HG03097 (cell line): ENCODE measurements around the gene PAFAH1B2.
"Not testable (repeated sequence)": the region's sequence is repeated elsewhere in the genome, so short reads cannot be mapped to it uniquely, and the experiment has no call there.

Experiments
- ATAC-seq: cut with Tn5 transposase; IDR thresholded peaks from one replicate; pipeline ENCODE4 v1.9.1; 2021; ENCODE audit not compliant: unreplicated experiment, low FRiP score

The PAFAH1B2 gene

DNA sequence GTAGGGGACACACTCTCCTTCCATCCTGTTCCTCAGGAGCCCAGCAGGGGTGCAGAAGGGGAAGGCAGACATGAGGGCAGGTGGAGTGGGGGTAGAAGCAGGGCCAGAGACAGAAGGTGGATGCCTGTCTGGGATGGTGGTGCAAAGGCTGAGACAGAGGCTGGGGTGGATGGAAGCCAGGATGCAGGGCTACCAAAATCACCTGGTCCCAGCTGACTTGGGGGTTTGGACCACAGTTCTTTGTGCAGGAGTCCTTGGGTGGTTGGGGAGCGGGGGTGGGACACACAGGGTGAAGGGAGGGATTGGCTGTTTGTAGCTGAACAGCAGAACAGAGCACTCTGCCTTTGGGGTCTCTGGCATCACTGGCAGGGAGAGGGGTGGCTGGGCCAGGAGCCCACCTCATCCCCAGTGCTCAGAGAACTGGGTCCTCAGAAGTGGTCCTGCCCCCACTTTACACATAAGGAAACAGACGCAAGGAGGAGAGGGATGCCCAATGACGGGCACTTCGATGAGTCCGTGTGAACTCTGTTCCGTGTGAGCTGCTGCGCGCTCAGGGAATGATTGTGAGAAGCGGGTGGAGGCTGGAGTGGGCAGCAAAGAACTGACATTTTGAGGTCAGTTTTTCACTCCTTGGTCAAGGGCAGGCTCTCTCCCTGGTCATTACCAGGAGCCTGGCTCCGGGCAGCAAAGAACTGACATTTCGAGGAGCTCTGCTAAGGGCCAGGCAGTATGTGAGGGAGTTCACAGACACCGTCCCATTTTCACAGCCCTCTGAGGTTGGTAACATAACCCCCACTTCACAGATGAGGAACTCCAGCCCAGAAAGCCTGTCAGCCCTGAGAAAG is 56.9 kb downstream of the PAFAH1B2 start:
- ATAC-seq: no peak

DNA sequence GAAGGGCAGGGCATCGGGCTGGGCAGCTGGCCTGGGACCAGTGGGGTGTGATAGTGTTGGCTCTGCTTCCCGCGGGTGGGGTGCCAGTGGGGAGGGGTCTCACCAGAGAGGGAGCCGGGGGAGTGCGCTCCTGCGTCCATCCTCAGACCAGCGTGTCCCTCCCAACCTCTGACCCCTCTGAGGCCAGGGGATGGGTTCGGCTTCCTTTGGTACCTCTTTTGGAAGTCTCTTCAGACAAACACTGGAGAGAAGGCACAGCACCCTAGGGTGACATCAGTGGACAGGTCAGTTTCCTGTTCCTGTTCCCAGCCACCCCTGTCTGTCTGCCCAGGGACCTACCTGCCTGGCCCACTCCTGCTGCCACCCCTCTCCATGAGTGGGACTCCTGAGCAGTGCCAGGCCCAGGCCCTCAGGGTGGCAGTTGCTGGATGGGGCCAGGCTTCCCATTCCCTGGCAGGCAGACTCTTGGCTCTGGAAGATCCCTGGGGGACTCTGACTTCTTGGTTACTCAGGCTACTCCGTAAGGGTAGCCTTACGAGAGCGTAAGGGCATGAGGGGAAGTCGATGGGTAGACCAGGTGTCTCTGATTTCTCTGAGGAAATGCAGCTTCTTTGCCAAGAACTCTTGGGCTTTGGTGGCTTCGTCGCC is 57.7 kb downstream of the PAFAH1B2 start:
- no peak for ATAC-seq

DNA sequence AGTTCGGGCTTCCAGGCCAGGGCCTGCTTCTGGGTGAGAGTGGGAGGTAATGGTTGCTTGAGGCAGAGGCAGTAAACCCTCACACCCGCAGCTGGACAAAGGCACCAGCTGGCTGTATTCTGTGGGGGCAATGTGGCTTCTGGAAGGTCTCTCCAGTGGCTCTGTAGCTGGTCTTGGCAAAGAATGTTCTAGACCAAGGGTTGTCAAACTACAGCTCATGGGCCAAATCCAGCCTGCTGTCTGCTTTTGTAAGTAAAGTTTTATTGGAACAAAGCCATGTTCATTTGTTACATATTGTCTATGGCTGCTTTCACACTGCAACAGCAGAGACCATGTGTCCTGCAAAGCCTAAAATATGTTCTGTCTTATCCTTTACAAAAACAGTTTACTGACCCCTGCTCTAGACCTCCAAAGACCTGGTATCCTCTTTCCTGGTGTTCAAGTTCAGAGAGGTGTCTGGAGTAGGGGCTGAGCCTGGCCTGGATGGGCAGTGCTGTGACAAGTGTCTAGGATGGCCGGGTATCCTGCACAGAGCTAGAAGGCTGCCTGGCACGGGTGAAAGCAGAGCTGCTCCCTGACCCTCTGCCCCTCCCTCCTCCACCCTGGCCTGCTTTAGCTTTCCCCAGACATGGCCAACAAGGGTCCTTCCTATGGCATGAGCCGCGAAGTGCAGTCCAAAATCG is 58.4 kb downstream of the PAFAH1B2 start:
- no peak for ATAC-seq

DNA sequence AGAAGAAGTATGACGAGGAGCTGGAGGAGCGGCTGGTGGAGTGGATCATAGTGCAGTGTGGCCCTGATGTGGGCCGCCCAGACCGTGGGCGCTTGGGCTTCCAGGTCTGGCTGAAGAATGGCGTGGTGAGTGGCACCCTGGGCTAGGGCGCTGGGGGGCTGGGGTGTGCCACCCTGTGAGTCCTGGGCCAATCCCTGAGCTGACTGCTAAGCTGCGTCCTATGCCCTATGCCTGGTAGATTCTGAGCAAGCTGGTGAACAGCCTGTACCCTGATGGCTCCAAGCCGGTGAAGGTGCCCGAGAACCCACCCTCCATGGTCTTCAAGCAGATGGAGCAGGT is 59.0 kb downstream of the PAFAH1B2 start:
- ATAC-seq: no peak

DNA sequence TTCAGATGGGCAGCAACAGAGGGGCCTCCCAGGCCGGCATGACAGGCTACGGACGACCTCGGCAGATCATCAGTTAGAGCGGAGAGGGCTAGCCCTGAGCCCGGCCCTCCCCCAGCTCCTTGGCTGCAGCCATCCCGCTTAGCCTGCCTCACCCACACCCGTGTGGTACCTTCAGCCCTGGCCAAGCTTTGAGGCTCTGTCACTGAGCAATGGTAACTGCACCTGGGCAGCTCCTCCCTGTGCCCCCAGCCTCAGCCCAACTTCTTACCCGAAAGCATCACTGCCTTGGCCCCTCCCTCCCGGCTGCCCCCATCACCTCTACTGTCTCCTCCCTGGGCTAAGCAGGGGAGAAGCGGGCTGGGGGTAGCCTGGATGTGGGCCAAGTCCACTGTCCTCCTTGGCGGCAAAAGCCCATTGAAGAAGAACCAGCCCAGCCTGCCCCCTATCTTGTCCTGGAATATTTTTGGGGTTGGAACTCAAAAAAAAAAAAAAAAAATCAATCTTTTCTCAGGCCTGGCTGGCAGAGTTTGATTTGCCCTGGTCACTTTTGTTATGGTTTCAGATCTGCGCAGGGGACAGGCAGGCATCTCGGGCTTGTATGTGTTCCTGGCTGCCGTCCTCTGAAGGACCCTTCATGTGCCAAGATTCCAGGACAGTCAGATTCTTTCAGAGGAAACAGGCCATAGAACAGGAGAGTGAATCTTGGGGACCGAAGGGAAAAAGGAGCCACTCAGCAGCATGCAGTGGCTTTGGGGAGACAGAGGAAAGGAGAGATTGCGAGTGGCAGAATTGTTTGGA is 60.4 kb downstream of the PAFAH1B2 start:
- no peak for ATAC-seq

DNA sequence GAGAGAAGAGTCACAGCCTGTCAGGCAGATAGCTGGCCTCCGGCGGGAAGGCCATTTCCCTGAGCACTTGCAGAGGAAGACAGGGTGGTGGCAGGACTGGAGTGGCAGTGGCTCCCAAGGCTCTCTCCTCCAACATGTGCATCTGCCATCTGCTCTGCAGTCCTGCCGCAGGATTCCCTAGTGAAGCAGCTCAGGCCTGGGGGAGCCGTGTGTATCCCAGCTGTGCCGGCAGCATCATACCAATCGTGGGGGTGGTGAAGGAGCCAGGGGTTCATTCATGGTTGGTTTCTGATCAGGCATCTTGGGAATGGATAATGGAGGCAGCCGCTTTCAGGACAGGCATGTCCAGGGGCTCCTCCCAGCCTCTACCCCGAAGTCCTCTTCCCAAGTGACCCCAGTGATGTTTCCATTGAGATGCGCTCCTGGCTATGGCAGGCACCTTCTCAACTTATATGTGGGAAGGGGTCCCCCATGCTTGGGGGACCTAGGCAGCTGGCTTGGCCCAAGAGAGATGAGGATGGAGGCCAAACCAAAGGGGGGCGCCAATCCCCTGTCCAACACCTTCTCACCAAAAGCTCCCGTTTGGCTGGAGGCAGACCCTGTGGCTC is 61.2 kb downstream of the PAFAH1B2 start:
- no peak for ATAC-seq

DNA sequence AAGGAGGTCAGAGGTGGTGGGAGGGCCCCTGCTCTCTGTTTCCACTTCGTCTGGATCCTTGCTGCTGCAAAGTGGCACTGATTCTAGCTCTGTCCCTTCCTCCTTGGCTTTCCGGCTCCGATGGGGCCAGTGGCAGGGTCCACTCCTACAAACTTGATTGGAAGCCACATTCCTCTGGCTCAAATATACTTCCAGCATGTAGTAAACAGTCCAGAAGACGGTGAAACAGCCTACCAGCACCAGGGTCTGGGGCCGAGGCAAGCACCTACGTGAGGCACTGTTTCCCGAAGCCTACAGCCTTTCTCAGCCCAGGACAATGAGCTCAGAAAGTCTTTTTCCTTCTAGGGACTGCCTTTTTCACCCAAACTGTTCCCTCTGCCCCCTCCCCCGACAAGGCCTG is 62.0 kb downstream of the PAFAH1B2 start:
- not testable (repeated sequence) for ATAC-seq

DNA sequence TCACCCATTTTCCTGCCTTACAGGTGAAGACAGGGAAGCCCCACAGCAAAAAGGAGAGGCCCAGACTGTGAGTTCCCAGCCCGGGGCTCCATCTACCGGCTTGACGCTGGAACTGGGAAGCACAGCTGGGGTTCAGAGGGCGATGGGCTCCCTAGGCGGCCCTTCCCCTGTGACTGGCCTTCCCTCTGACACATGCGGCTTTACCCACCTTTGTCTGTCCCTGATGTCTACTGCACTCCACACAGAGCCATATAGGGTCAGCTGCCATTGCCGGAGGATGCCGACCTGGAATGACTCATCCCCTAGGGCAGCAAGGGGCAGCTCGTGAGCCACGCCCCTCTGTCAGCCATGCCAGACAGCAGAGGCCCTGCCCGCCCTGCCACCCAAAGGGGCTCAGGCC is 62.8 kb downstream of the PAFAH1B2 start:
- ATAC-seq: not testable (repeated sequence)

DNA sequence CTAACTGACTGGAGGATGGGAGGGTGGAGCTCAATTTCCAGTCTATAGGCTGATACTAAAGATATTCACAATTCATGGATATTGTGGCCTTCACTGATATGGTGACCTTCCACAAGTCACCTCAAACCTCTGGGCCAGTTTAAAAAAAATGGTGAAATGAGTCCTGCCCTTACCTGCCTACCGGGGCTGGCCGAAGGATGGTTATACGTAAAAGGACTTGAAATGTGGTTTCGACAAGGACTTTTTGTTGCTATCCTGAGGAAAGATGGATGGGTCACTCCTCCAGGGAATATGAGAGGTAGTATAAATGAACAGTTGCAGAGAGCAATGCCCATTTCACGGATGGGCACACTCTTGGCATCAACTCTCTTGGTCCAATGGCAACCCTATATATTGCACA is 63.4 kb downstream of the PAFAH1B2 start:
- ATAC-seq: not testable (repeated sequence)

DNA sequence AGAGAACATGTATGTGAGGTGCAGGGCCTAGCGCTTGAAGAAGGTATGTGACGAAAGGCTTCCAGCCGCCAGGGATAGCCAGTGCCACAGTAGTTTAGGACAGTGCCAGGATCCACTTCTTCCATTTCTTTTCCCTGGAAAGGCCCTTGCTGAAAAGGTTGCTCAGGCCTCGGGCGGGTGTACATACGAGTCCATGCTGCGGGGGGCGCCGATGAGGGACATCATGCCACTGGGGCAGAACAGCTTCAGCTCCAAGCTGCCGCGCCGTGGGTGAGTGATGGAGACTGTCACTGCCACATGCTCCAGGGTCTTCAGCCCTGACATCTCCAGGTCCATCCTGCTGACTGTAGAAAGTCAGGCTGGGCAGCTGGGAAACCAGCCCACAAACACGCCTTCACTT is 64.6 kb downstream of the PAFAH1B2 start:
- ATAC-seq: not testable (repeated sequence)

DNA sequence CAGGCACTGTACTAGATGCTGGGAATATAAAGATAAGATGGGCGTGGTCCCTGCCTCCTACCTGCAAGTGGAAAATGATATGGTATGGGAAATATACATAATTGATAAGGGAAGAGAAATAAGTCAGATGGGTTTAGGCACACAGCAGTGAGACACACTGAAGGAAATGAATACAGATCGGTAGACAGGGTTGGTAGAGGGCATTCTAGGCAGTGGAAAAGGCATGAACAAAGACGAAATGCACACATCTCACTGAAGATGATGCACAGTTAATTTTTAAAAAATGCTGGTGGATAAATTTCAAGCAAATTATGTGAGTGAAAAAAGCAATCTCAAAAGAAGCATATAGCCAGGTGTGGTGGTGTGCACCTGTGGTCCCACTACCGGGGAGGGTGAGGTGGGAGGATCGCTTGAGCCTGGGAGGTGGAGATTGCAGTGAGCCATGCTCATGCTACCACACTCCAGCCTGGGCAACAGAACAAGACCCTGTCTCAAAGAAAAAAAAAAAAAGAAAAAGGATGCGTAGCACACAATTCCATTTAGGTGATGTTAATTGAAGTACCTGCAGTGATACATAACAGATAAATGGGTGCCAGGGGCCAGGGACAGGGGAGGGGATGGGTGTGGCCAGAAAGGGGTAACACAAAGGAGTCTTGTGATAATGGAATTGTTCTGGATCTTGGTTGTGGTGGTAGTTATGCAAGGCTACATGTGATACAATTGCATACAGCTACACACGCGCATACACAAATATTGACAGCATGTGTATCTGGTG is 65.5 kb downstream of the PAFAH1B2 start:
- ATAC-seq: not testable (repeated sequence)

DNA sequence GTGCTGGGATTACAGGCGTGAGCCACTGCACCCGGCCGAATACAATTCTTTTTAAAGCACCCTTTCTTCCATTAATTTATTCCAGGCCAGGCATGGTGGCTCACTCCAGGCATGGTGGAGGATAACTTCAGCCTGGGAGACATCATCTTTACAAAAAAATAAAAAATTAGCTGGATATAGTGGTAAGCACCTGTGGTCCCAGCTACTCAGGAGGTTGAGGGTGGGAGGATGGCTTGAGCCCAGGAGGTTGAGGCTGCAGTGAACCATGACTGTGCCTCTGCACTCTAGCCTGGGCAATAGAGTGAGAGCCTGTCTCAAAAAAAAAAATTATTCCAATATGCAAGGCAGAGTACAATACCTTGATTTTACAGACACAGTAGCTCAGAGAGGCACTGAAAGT is 66.5 kb downstream of the PAFAH1B2 start:
- no peak for ATAC-seq

DNA sequence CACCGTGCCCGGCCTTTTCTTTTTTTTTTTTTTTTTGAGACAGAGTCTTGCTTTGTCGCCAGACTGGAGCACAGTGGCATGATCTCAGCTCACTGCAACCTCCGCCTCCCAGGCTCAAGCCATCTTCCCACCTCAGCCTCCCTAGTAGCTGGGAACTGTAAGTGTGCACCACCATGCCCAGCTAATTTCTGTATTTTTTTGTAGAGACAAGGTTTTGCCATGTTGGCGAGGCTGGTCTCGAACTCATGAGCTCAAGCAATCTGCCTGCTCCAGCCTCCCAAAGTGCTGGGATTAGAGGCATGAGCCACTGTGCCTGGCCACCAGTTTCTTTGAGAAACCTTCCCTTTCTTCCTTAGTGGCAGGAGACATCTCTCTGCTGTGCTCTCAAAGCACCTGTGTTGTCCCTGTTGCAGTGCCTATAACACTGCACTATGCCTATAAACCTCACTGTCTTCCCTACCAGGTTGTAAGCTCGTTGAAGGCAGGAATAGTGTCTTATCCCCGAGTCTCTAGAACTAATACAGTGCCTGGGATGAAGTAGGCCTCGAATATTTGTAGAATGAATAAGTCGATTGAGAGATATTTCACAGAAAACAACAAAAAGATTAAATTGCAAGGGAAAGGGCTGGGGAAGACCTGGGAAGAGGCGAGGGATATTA is 68.7 kb downstream of the PAFAH1B2 start:
- no peak for ATAC-seq

DNA sequence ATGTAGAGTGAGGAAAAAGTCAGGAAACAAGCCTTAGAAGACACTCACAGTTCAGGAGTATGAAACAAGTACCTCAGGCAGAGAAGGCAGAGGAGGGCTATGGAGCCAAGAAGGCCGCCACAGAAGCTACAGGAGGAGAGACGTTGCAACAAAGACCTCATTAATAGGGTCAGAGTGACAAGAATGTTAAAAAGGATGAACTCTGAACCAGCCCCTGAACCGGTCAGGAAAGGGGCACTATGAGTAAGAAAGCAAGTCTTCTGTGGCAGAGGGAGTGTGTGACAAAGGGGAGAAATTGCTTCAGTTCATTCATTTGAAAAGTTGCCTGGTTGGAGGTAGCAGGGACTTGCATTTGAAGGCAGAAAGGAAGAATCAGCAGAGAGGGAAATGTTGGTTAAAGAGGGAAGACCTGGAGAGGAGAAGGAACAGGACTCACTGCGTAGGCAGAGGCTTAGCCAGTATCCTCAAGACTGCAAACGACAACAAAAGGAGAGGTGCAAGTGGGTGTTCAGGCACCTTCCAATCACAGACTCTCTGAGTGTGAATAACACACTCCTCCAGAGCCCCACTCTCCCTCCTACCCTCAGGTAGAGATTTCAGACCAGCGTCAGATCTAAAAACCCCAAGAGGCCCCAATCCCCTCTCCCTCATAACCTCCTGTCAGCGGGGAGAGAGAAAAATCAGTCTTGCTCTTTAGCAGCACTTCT is 70.5 kb downstream of the PAFAH1B2 start:
- no peak for ATAC-seq

DNA sequence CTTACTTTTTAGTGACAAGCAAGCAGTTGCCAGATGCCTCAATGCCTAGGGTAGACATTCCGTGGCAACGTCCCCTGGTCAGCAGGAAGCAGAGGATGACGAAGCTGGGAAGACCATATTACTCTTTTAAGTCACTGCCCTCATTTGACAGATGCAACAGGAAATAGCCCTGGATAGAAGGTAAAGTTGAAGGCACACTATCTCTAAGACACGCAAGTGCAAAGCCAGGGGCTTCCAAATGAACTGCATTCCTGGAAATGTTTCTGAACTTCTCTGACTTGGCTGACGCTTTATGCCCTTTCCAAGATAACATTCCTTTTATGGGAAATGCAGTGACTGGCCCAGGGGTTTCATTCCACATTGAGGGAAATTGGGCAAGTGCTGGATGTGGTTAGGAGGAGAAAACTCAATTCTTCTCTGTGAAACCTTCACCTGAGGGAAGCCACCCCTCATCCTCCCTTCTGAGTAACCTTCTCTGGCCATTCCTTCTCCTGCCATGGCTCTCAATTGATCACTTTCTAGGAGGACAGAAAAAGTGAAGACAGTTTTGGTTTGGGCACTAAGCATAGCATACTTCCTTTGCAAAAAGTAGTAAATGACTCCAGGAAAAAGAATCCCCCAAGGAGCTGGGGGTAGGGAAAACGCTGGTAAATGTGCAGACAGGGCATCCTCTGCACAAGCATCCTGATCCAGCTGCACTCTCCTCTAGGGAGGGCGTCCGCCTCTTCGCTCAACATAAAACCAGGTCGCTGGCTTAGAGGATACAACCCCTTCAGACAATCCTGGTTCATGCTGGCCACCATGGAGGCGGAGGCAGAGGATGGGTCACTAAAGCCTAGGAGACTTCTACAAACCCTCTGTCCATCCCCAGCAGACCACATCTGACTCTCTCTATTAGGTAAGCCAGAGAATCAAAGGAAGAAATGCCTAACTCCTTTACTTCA is 73.3 kb downstream of the PAFAH1B2 start:
- no peak for ATAC-seq

DNA sequence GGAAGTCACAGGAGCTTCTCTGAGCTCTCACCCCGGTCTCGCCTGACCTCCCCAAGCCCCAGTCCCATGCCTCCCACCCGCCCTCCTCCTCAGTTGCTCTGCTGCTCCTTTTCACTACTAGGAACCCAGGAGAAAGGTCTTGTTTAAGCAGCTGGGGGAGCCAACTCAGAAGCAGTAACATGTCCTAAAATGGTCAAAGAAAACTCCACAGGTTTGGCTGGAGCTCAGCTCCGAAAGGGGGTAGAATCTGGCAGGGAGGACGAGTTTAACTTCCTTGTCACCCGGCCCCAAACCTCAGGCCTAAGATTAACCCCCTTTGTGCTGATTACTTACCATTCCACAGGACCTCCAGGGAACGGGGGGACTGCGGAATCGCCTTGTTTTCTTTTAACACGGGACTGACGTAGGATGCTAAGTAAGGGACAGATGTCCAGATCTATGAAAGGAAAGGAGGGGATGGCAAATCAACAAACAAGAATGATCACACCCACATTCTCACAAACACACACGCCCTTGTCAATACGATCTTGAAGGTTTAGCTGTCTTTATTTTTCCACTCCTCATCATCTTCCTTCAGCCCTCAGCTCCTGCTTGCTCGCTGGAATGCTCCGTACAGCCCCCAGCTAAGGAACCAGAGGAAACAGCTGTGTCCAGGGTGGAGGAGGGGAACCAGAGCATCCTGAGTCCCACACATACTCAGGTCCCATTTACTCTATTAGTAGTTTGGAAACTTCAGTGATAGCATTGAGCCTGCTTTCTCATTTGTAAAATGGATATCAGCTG is 74.2 kb downstream of the PAFAH1B2 start:
- no peak for ATAC-seq

DNA sequence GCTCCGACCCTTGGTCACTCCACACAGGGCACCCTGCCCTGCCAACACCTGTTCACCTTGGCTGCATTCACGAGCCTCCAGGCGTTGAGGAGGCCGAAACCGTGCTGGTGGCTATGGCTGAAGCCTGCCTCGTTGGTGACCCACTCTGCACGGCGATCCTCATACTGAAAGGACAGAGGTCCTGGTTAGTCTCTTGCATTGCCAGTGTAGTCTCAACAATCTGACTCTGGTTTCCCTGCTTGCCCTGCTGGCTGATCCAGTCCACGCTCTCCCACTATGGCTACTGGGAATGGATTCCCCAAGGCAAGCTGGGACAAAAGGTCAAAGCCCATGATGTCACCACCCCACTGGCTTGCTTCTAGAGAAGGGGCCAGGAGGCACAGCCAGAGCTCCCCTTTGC is 74.9 kb downstream of the PAFAH1B2 start:
- no peak for ATAC-seq
